Measurements from ENCODE around the gene TUT1. TPM values are rescaled to one million over a fixed set of nuclear protein-coding genes. Genes with fewer than 3 reads are reported as not detected.
A peak's percentile ranks its signal among the peaks of the same experiment; 100 is the strongest.

Gene TUT1
- total and polyA plus RNA-seq, 2 of the 4 experiments (the other 2 are of a cell fraction) = 4.3 to 10.1 TPM

DNA sequence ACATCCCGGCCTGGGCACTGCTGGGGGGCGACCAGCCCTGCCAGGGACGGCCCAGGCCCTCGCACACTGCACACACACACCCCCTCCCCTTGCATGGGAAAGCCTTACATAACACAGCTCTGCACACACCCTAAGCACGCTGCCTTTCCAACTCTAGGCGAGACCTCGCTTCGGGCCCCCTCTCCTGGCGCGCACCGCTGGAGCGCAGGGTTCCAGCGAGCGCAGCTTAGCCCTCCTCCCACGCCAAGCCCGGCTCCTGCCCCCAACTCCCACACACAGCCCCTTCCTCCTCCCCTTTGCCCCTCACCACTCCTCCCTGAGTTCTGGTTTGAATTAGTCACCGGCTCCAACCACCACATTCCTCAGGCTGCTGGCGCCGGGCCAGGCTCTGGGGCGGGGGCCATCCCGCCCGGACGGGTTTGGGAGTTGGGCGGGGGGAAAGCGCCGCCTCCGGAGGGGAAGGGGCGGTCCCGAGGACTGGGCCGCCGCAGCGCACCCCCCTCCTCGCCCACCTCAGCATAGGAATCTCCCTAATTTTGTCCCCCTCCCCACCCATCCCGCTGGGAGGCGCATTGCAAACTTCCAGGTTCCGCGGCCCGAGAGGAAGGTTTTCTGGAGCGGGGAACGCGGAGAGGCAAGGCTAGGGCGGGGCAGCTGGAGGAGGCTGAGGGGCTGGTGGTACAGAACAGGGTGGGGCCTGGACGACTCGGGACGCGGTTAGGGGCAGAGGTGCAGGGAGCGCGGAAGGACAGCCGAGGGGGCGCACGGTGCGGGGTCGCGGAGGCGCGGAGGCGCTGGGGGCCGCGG is 45.7 kb downstream of the TUT1 start:
- POLR2A ChIA-PET (ENCODE audit: unreplicated experiment) = interaction anchor here (2.2 to 3.6 kb wide), 2 partner anchors 8 to 15 kb away, joined by 9 to 16 read pairs; no protein-coding TSS in a partner anchor
- BruUV-seq (replicated peaks) = no TSS peak
- Histone ChIP-seq H2AK5ac (ENCODE audit: low read depth, low read length) (peak overlapping the region; percentile 90), H2BK20ac (ENCODE audit: low read depth, low read length) (no peak overlapping the region), H3K9me3 (ENCODE audit: control insufficient read depth, insufficient read depth, low read length) (no peaks in the 10 kb centered on the region), H4K8ac (ENCODE audit: low read depth in 2 of 2, low read length in 2 of 2) (peak overlapping the region; percentile 76 to 78; a peak in 3 of 4 replicates), H3K27me3 (ENCODE audit: control insufficient read depth, insufficient read depth, low read length) (no peaks in the 10 kb centered on the region), H2AK9ac (replicated peaks; ENCODE audit: low read depth, low read length, poor library complexity) (peak overlapping the region; percentile 98), H3K79me1 (ENCODE audit: low read depth in 1 of 2, low read length in 2 of 2) (peaks cover 0 to 42% of the 10 kb centered on the region in 2 experiments; a peak in 2 of 4 replicates), H3K4me1 (ENCODE audit: control insufficient read depth, insufficient read depth, low read length) (peaks cover 30% of the 10 kb centered on the region), H3K27ac (ENCODE audit: insufficient read depth, low read length) (peak overlapping the region; percentile 94), H3K36me3 (ENCODE audit: control insufficient read depth, insufficient read depth, low read length) (peaks cover 11% of the 10 kb centered on the region), H2BK15ac (ENCODE audit: low read depth, low read length) (no peak overlapping the region), H3K9me1 (ENCODE audit: insufficient read depth, low read length) (peaks cover 5% of the 10 kb centered on the region), H2BK120ac (ENCODE audit: low read depth, low read length) (peak overlapping the region; percentile 74), H3K18ac (ENCODE audit: low read depth, low read length) (peak overlapping the region; percentile 67), H3K4ac (ENCODE audit: low read depth, low read length) (peak overlapping the region; percentile 95), H3K4me3 (ENCODE audit: insufficient read depth, low read depth, low read length) (peak overlapping the region; percentile 85), H3K23ac (ENCODE audit: low read depth, low read length) (peak overlapping the region; percentile 89), H2BK5ac (ENCODE audit: low read depth, low read length, poor library complexity, severe bottlenecking) (peak overlapping the region; percentile 98), H3K56ac (ENCODE audit: extremely low read depth, insufficient read depth, low read length) (peak overlapping the region; percentile 99), H4K20me1 (ENCODE audit: insufficient read depth, low read length) (peaks cover 49% of the 10 kb centered on the region), H3K14ac (replicated peaks; ENCODE audit: low read depth, low read length) (peak overlapping the region; percentile 94), H4K91ac (ENCODE audit: insufficient read depth, low read depth, low read length) (peak overlapping the region; percentile 89), H3K9ac (ENCODE audit: low read depth, low read length) (peak overlapping the region; percentile 99), H3K4me2 (ENCODE audit: low read depth, low read length) (peak overlapping the region; percentile 83), H2AFZ (replicated peaks; ENCODE audit: low read length, poor library complexity) (peak overlapping the region; percentile 85), H4K5ac (ENCODE audit: low read depth, low read length) (peak overlapping the region; percentile 76)
- CTCF ChIA-PET = interaction anchor here (0.6 to 4.1 kb wide), 3 partner anchors 15 to 151 kb away, joined by 3 to 24 read pairs (median 7); no protein-coding TSS in a partner anchor
- DNase-seq = peak; percentile 93
- ATAC-seq (ENCODE audit: low read depth) = peak; percentile 48
- intact Hi-C loops (cut with micrococcal nuclease) = loop anchor here (1.0 kb wide), 1 partner anchor 15 kb away; no protein-coding TSS in a partner anchor
- TF ChIP-seq SMC3 (IDR thresholded peaks at IDR 0.05; ENCODE audit: low read depth, low read length) (no peak), BHLHE40 (IDR thresholded peaks at IDR 0.05; ENCODE audit: low read depth, low read length) (no peak), RFX5 (IDR thresholded peaks at IDR 0.05; ENCODE audit: low read depth, low read length) (no peak), MAZ (IDR thresholded peaks at IDR 0.05; ENCODE audit: borderline replicate concordance, low read depth, low read length) (peak; percentile 99), POLR2A (IDR thresholded peaks at IDR 0.05; ENCODE audit: low read depth, low read length) (no peak), FOS (IDR thresholded peaks at IDR 0.05; ENCODE audit: low read depth, low read length) (peak; percentile 54), RAD21 (IDR thresholded peaks at IDR 0.05; ENCODE audit: low read length) (no peak; the same call in 1 of the 2 replicates), MXI1 (IDR thresholded peaks at IDR 0.05; ENCODE audit: borderline replicate concordance, low read depth, low read length) (peak; percentile 83), CEBPB (IDR thresholded peaks at IDR 0.05; ENCODE audit: low read depth, low read length) (no peak)
- TF ChIP-seq, protein P1, sequence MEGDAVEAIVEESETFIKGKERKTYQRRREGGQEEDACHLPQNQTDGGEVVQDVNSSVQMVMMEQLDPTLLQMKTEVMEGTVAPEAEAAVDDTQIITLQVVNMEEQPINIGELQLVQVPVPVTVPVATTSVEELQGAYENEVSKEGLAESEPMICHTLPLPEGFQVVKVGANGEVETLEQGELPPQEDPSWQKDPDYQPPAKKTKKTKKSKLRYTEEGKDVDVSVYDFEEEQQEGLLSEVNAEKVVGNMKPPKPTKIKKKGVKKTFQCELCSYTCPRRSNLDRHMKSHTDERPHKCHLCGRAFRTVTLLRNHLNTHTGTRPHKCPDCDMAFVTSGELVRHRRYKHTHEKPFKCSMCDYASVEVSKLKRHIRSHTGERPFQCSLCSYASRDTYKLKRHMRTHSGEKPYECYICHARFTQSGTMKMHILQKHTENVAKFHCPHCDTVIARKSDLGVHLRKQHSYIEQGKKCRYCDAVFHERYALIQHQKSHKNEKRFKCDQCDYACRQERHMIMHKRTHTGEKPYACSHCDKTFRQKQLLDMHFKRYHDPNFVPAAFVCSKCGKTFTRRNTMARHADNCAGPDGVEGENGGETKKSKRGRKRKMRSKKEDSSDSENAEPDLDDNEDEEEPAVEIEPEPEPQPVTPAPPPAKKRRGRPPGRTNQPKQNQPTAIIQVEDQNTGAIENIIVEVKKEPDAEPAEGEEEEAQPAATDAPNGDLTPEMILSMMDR (conservative IDR thresholded peaks at IDR 0.05; ENCODE audit: low read depth, low read length) = peak; percentile 16; the same call in 1 of the 2 replicates
- TF ChIP-seq, protein P2, sequence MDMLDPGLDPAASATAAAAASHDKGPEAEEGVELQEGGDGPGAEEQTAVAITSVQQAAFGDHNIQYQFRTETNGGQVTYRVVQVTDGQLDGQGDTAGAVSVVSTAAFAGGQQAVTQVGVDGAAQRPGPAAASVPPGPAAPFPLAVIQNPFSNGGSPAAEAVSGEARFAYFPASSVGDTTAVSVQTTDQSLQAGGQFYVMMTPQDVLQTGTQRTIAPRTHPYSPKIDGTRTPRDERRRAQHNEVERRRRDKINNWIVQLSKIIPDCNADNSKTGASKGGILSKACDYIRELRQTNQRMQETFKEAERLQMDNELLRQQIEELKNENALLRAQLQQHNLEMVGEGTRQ (IDR thresholded peaks at IDR 0.05; ENCODE audit: low read depth, low read length) = no peak
- in situ Hi-C loops (cut with MboI; ENCODE audit: low sequenced_read_pairs) = no loop called here
- dilution Hi-C loops (cut with HindIII; ENCODE audit: low sequenced_read_pairs, unreplicated experiment) = no loop called here
- WGBS, 2 experiments (ENCODE audit: extremely low coverage in 2 of 2, insufficient read length in 1 of 2) = 0% methylated on average over 2 of the region's 59 CpGs; no CpG with 5 or more reads in 1 of the 2 experiments
